ENCODE data around the gene CDH4.

CDH4 gene

DNA sequence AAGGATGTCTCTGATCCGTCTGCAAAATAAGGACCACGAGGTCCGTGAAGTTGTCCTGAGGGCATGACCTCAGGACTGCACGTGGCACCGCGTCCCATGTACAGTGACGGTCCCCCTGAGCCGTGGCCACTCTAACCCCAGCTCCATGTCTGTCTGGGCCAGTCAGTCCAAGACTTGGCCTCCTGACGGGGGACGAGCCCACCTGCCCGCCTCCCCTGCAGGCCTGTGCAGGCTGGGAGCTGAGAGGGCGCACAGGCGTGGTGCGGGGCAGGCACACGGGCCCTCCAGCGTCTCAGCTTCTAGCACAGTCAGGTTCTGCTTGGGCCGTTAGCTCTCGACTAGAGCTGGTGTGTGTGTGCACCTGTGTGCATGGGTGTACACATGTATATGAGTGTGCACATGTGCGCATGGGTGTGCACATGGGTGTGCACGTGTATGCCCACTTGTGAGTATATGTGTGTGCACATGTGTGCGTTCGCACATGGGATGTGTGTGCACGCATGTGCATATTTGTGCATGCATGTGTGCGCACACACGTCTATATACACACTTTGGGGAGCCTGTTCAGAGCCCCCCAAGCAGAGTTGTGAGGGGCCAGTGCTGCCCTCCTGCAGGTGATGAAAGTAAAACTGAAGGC, 506.6 kb downstream of the CDH4 start:
- Histone ChIP-seq H4K91ac (ENCODE audit: low read depth, low read length, poor library complexity) (peak overlapping the region; percentile 54), H3K9ac (ENCODE audit: low read depth, low read length, poor library complexity) (peak overlapping the region; percentile 12), H3K36me3 (replicated peaks in 1 of 2; ENCODE audit: control insufficient read depth in 2 of 2, insufficient read depth in 2 of 2, low read length in 2 of 2) (peaks cover 0 to 1% of the 10 kb centered on the region in 2 donors), H3K4me2 (ENCODE audit: insufficient read depth, low read length, poor library complexity, severe bottlenecking) (no peak overlapping the region), H3K18ac (ENCODE audit: low read length) (peak overlapping the region; percentile 83), H3K4me3 (ENCODE audit: low read length in 2 of 2) (no peak overlapping the region), H3K27me3 (ENCODE audit: control insufficient read depth in 3 of 3, insufficient read depth in 3 of 3, low read depth in 1 of 3, low read length in 3 of 3) (peaks cover 0 to 3% (median 0%) of the 10 kb centered on the region in 3 experiments), H2AK5ac (ENCODE audit: low read depth, low read length) (no peak overlapping the region), H2BK5ac (ENCODE audit: low read length) (no peak overlapping the region), H2AFZ (ENCODE audit: low read length) (no peak overlapping the region), H4K8ac (ENCODE audit: low read depth, low read length) (no peak overlapping the region), H2BK120ac (ENCODE audit: low read depth, low read length) (no peak overlapping the region), H3K23ac (ENCODE audit: low read depth, low read length, poor library complexity) (peak overlapping the region; percentile 89), H3K4ac (ENCODE audit: low read length) (no peak overlapping the region), H3K27ac (replicated peaks; ENCODE audit: low read length) (no peak overlapping the region), H3K14ac (ENCODE audit: low read length) (peak overlapping the region; percentile 94), H2BK12ac (ENCODE audit: low read length) (no peak overlapping the region), H3K9me3 (replicated peaks in 1 of 2; ENCODE audit: control insufficient read depth in 2 of 2, insufficient read depth in 1 of 2, low read depth in 1 of 2, low read length in 2 of 2) (peaks cover 0 to 2% of the 10 kb centered on the region in 2 donors), H3K79me1 (ENCODE audit: low read depth, low read length) (peaks cover 4% of the 10 kb centered on the region), H3K4me1 (ENCODE audit: control insufficient read depth in 2 of 2, insufficient read depth in 1 of 2, low read depth in 1 of 2, low read length in 2 of 2) (peaks cover 0 to 9% of the 10 kb centered on the region in 2 donors), H2BK15ac (ENCODE audit: low read length) (no peak overlapping the region)
- WGBS, 2 donors (ENCODE audit: extremely low coverage in 2 of 2, insufficient read length in 2 of 2, insufficient replicate concordance in 1 of 2): no CpG with 5 or more reads among the region's 25 CpGs
- DNase-seq (ENCODE audit: low spot score): no peak

GRCh38 chr20:61759286-61760065, 507.4 kb downstream of the CDH4 start:
- no peak for DNase-seq (ENCODE audit: low spot score)

GRCh38 chr20:61760321-61760720, 508.3 kb downstream of the CDH4 start:
- no peak overlapping the region for H2BK15ac ChIP-seq (ENCODE audit: low read length)
- H3K23ac ChIP-seq (ENCODE audit: low read depth, low read length, poor library complexity): no peak overlapping the region
- H4K91ac ChIP-seq (ENCODE audit: low read depth, low read length, poor library complexity): no peak overlapping the region
- no peak overlapping the region for H2AFZ ChIP-seq (ENCODE audit: low read length)
- DNase-seq (ENCODE audit: low spot score): no peak
- WGBS, 2 donors (ENCODE audit: extremely low coverage in 2 of 2, insufficient read length in 2 of 2, insufficient replicate concordance in 1 of 2): no CpG with 5 or more reads among the region's 11 CpGs
- H2AK5ac ChIP-seq (ENCODE audit: low read depth, low read length): peak overlapping the region; percentile 9
- H3K79me1 ChIP-seq (ENCODE audit: low read depth, low read length): no peaks in the 10 kb centered on the region
- peaks cover 0 to 9% of the 10 kb centered on the region in 2 donors for H3K4me1 ChIP-seq (ENCODE audit: control insufficient read depth in 2 of 2, insufficient read depth in 1 of 2, low read depth in 1 of 2, low read length in 2 of 2)
- H3K9ac ChIP-seq (ENCODE audit: low read depth, low read length, poor library complexity): peak overlapping the region; percentile 27
- no peak overlapping the region for H3K14ac ChIP-seq (ENCODE audit: low read length)
- H3K36me3 ChIP-seq (replicated peaks in 1 of 2; ENCODE audit: control insufficient read depth in 2 of 2, insufficient read depth in 2 of 2, low read length in 2 of 2): peaks cover 0 to 1% of the 10 kb centered on the region in 2 donors
- H3K18ac ChIP-seq (ENCODE audit: low read length): peak overlapping the region; percentile 72
- H4K8ac ChIP-seq (ENCODE audit: low read depth, low read length): peak overlapping the region; percentile 73
- no peak overlapping the region for H2BK120ac ChIP-seq (ENCODE audit: low read depth, low read length)
- peaks cover 0 to under 1% of the 10 kb centered on the region in 2 donors for H3K9me3 ChIP-seq (replicated peaks in 1 of 2; ENCODE audit: control insufficient read depth in 2 of 2, insufficient read depth in 1 of 2, low read depth in 1 of 2, low read length in 2 of 2)
- H3K27ac ChIP-seq (replicated peaks; ENCODE audit: low read length): no peak overlapping the region
- H2BK12ac ChIP-seq (ENCODE audit: low read length): no peak overlapping the region
- no peak overlapping the region for H3K4me3 ChIP-seq (ENCODE audit: low read length in 2 of 2)
- no peak overlapping the region for H3K4me2 ChIP-seq (ENCODE audit: insufficient read depth, low read length, poor library complexity, severe bottlenecking)
- no peak overlapping the region for H2BK5ac ChIP-seq (ENCODE audit: low read length)
- peaks cover 0 to 1% (median 0%) of the 10 kb centered on the region in 3 experiments for H3K27me3 ChIP-seq (ENCODE audit: control insufficient read depth in 3 of 3, insufficient read depth in 3 of 3, low read depth in 1 of 3, low read length in 3 of 3)
- H3K4ac ChIP-seq (ENCODE audit: low read length): no peak overlapping the region

More at GRCh38 chr20:61759286-61760065, 507.4 kb downstream of the CDH4 start:
- no peak overlapping the region for H3K4ac ChIP-seq (ENCODE audit: low read length)
- H3K9me3 ChIP-seq (replicated peaks in 1 of 2; ENCODE audit: control insufficient read depth in 2 of 2, insufficient read depth in 1 of 2, low read depth in 1 of 2, low read length in 2 of 2): peaks cover 0 to 2% of the 10 kb centered on the region in 2 donors
- no peak overlapping the region for H2BK12ac ChIP-seq (ENCODE audit: low read length)
- no peak overlapping the region for H3K23ac ChIP-seq (ENCODE audit: low read depth, low read length, poor library complexity)
- H3K36me3 ChIP-seq (replicated peaks in 1 of 2; ENCODE audit: control insufficient read depth in 2 of 2, insufficient read depth in 2 of 2, low read length in 2 of 2): peaks cover 0 to 1% of the 10 kb centered on the region in 2 donors
- peaks cover 0 to 9% of the 10 kb centered on the region in 2 donors for H3K4me1 ChIP-seq (ENCODE audit: control insufficient read depth in 2 of 2, insufficient read depth in 1 of 2, low read depth in 1 of 2, low read length in 2 of 2)
- no peak overlapping the region for H2AK5ac ChIP-seq (ENCODE audit: low read depth, low read length)
- peaks cover 0 to 3% (median 0%) of the 10 kb centered on the region in 3 experiments for H3K27me3 ChIP-seq (ENCODE audit: control insufficient read depth in 3 of 3, insufficient read depth in 3 of 3, low read depth in 1 of 3, low read length in 3 of 3)
- peaks cover 2% of the 10 kb centered on the region for H3K79me1 ChIP-seq (ENCODE audit: low read depth, low read length)
- no CpG with 5 or more reads among the region's 22 CpGs for WGBS, 2 donors (ENCODE audit: extremely low coverage in 2 of 2, insufficient read length in 2 of 2, insufficient replicate concordance in 1 of 2)
- H3K27ac ChIP-seq (replicated peaks; ENCODE audit: low read length): no peak overlapping the region
- no peak overlapping the region for H3K18ac ChIP-seq (ENCODE audit: low read length)
- no peak overlapping the region for H3K9ac ChIP-seq (ENCODE audit: low read depth, low read length, poor library complexity)
- H3K4me3 ChIP-seq (ENCODE audit: low read length in 2 of 2): no peak overlapping the region
- no peak overlapping the region for H4K8ac ChIP-seq (ENCODE audit: low read depth, low read length)
- H2BK15ac ChIP-seq (ENCODE audit: low read length): no peak overlapping the region
- H2BK5ac ChIP-seq (ENCODE audit: low read length): no peak overlapping the region
- H3K4me2 ChIP-seq (ENCODE audit: insufficient read depth, low read length, poor library complexity, severe bottlenecking): no peak overlapping the region
- no peak overlapping the region for H4K91ac ChIP-seq (ENCODE audit: low read depth, low read length, poor library complexity)
- H3K14ac ChIP-seq (ENCODE audit: low read length): no peak overlapping the region
- no peak overlapping the region for H2AFZ ChIP-seq (ENCODE audit: low read length)
- H2BK120ac ChIP-seq (ENCODE audit: low read depth, low read length): no peak overlapping the region

- no peak overlapping the region for H2BK5ac ChIP-seq (ENCODE audit: low read length)
- H2AK5ac ChIP-seq (ENCODE audit: low read depth, low read length): no peak overlapping the region
- no peak overlapping the region for H4K8ac ChIP-seq (ENCODE audit: low read depth, low read length)
- H3K36me3 ChIP-seq (replicated peaks in 1 of 2; ENCODE audit: control insufficient read depth in 2 of 2, insufficient read depth in 2 of 2, low read length in 2 of 2): no peaks in the 10 kb centered on the region
- no peak overlapping the region for H2BK120ac ChIP-seq (ENCODE audit: low read depth, low read length)
- no peak overlapping the region for H3K18ac ChIP-seq (ENCODE audit: low read length)
- no peak overlapping the region for H4K91ac ChIP-seq (ENCODE audit: low read depth, low read length, poor library complexity)
- H2BK12ac ChIP-seq (ENCODE audit: low read length): no peak overlapping the region
- H2BK15ac ChIP-seq (ENCODE audit: low read length): no peak overlapping the region
- no peak overlapping the region for H3K4me2 ChIP-seq (ENCODE audit: insufficient read depth, low read length, poor library complexity, severe bottlenecking)
- no peaks in the 10 kb centered on the region for H3K79me1 ChIP-seq (ENCODE audit: low read depth, low read length)
- no peak overlapping the region for H3K27ac ChIP-seq (replicated peaks; ENCODE audit: low read length)
- no peak overlapping the region for H3K14ac ChIP-seq (ENCODE audit: low read length)
- H3K27me3 ChIP-seq (ENCODE audit: control insufficient read depth in 3 of 3, insufficient read depth in 3 of 3, low read depth in 1 of 3, low read length in 3 of 3): no peaks in the 10 kb centered on the region
- no peak overlapping the region for H3K23ac ChIP-seq (ENCODE audit: low read depth, low read length, poor library complexity)
- WGBS, 2 donors (ENCODE audit: extremely low coverage in 2 of 2, insufficient read length in 2 of 2, insufficient replicate concordance in 1 of 2): no CpG with 5 or more reads among the region's 7 CpGs
- no peak overlapping the region for H3K4ac ChIP-seq (ENCODE audit: low read length)
- DNase-seq (ENCODE audit: low spot score): no peak
- H3K9me3 ChIP-seq (replicated peaks in 1 of 2; ENCODE audit: control insufficient read depth in 2 of 2, insufficient read depth in 1 of 2, low read depth in 1 of 2, low read length in 2 of 2): no peaks in the 10 kb centered on the region
- no peak overlapping the region for H3K9ac ChIP-seq (ENCODE audit: low read depth, low read length, poor library complexity)
- no peak overlapping the region for H3K4me3 ChIP-seq (ENCODE audit: low read length in 2 of 2)
- H3K4me1 ChIP-seq (ENCODE audit: control insufficient read depth in 2 of 2, insufficient read depth in 1 of 2, low read depth in 1 of 2, low read length in 2 of 2): peaks cover 0 to 9% of the 10 kb centered on the region in 2 donors
- no peak overlapping the region for H2AFZ ChIP-seq (ENCODE audit: low read length)
These were observed 508.7 kb downstream of the CDH4 start for GRCh38 chr20:61760731-61761130.
